Neural progenitor cell (in vitro differentiated cells): ENCODE data around the gene BRD2.

Experiments
- CTCF ChIP-seq: fragments of 200-600 bp; sonication (generic); IDR thresholded peaks from 2 replicates; pipeline ENCODE4 v1.5.1; 2017; ENCODE audit warnings: antibody characterized with exemption, mild to moderate bottlenecking
- EZH2 ChIP-seq: fragments of 200-600 bp; sonication (generic); IDR thresholded peaks from 2 replicates; pipeline ENCODE4 v1.6.1; 2017; ENCODE audit warnings: antibody characterized with exemption, mild to moderate bottlenecking, moderate library complexity
- EZH2phosphoT487 ChIP-seq: fragments of 200-600 bp; sonication (generic); IDR thresholded peaks from 2 replicates; pipeline ENCODE4 v1.6.1; 2017; ENCODE audit warnings: antibody characterized with exemption

GRCh38 chr6:33023536-33023935 lies 55.1 kb downstream of the BRD2 start:
- no peak for TF ChIP-seq CTCF
- no peak for TF ChIP-seq EZH2
- TF ChIP-seq EZH2phosphoT487 = no peak
